HG02678 (cell line): ENCODE measurements around the gene KRTAP4-5.
"Not testable (repeated sequence)": the region's sequence is repeated elsewhere in the genome, so short reads cannot be mapped to it uniquely, and the experiment has no call there.

ENCODE experiments used
- ATAC-seq: cut with Tn5 transposase; IDR thresholded peaks from one replicate; pipeline ENCODE4 v1.9.1; 2021; ENCODE audit warnings: mild to moderate bottlenecking, moderate library complexity; ENCODE audit not compliant: unreplicated experiment

KRTAP4-5 gene

GRCh38 chr17:41147531-41148204, 2.0 kb downstream of the KRTAP4-5 start:
- ATAC-seq, result no peak

- no peak for ATAC-seq
Observed at GRCh38 chr17:41145261-41145660, 4.4 kb downstream of the KRTAP4-5 start.

- no peak for ATAC-seq
Observed at GRCh38 chr17:41144846-41145245, 4.8 kb downstream of the KRTAP4-5 start.

- no peak for ATAC-seq
Observed at GRCh38 chr17:41141361-41141760, 8.3 kb downstream of the KRTAP4-5 start.

- no peak for ATAC-seq
Observed at GRCh38 chr17:41140360-41141131, 9.1 kb downstream of the KRTAP4-5 start, which contains the start of gene KRTAP4-6. Gene KRTAP4-6, minus strand, starts transcription at chr17:41140544. Its CDS starts 57 bp downstream, at chr17:41140487.

- ATAC-seq, result not testable (repeated sequence)
Observed at GRCh38 chr17:41139865-41140264, 9.8 kb downstream of the KRTAP4-5 start.

- no peak for ATAC-seq
Observed at GRCh38 chr17:41133880-41134735, 15.5 kb downstream of the KRTAP4-5 start.

GRCh38 chr17:41131979-41132378, 17.6 kb downstream of the KRTAP4-5 start:
- no peak for ATAC-seq

- no peak for ATAC-seq
Observed at GRCh38 chr17:41127371-41127770, 22.3 kb downstream of the KRTAP4-5 start.

GRCh38 chr17:41126412-41126811, 23.2 kb downstream of the KRTAP4-5 start:
- no peak for ATAC-seq

- ATAC-seq, result no peak
Observed at GRCh38 chr17:41125064-41125463, 24.6 kb downstream of the KRTAP4-5 start.

GRCh38 chr17:41123991-41124371, 25.6 kb downstream of the KRTAP4-5 start, which contains the start of gene KRTAP4-12:
Gene KRTAP4-12, minus strand, starts transcription at chr17:41124182. Its CDS starts 60 bp downstream, at chr17:41124122.
- not testable (repeated sequence) for ATAC-seq

- not testable (repeated sequence) for ATAC-seq
Observed at GRCh38 chr17:41123292-41123990, 26.2 kb downstream of the KRTAP4-5 start.

GRCh38 chr17:41121742-41122141, 27.9 kb downstream of the KRTAP4-5 start:
- ATAC-seq, result no peak

GRCh38 chr17:41119696-41120690, 29.6 kb downstream of the KRTAP4-5 start:
- not testable (repeated sequence) for ATAC-seq

- ATAC-seq, result no peak
Observed at GRCh38 chr17:41118721-41119120, 30.9 kb downstream of the KRTAP4-5 start.

GRCh38 chr17:41117846-41118386, 31.7 kb downstream of the KRTAP4-5 start, which contains the start of gene KRTAP4-11:
Gene KRTAP4-11, minus strand, starts transcription at chr17:41118373. Its CDS starts 58 bp downstream, at chr17:41118315.
- ATAC-seq, result not testable (repeated sequence)

GRCh38 chr17:41116297-41116696, 33.3 kb downstream of the KRTAP4-5 start:
- ATAC-seq, result no peak
